GM23338 (cell line): Measurements from ENCODE around the gene RHOBTB3.

Experiments
- CREB1 ChIP-seq: fragments of 250-450 bp; sonication (Bioruptor Pico); IDR thresholded peaks from 2 replicates; pipeline ENCODE4 v1.5.0; 2020; ENCODE audit warnings: low read depth, mild to moderate bottlenecking, moderate library complexity
- CTCF ChIP-seq, 2 experiments: fragments of 200-600 bp in 1 of 2; sonication (generic) in 1 of 2; conservative IDR thresholded peaks; 2 replicates each; pipeline versions ENCODE4 v1.5.1 to v1.6.1; 2016 to 2017; ENCODE audit warnings: antibody characterized with exemption in 2 of 2, low read depth in 2 of 2, mild to moderate bottlenecking in 2 of 2, moderate library complexity in 1 of 2
- EZH2 ChIP-seq: fragments of 200-600 bp; sonication (generic); IDR thresholded peaks from one replicate; pipeline ENCODE4 v1.8.0; 2017; ENCODE audit warnings: antibody characterized with exemption, mild to moderate bottlenecking, low read depth; ENCODE audit not compliant: unreplicated experiment
- EZH2phosphoT487 ChIP-seq: fragments of 200-600 bp; sonication (generic); IDR thresholded peaks from one replicate; pipeline ENCODE4 v1.8.1; 2018; ENCODE audit warnings: antibody characterized with exemption; ENCODE audit not compliant: unreplicated experiment
- JUNB ChIP-seq: IDR thresholded peaks from one replicate; pipeline ENCODE4 v1.6.1; 2016; ENCODE audit warnings: antibody characterized with exemption; ENCODE audit not compliant: unreplicated experiment
- NANOG ChIP-seq: IDR thresholded peaks from 2 replicates; pipeline ENCODE4 v1.6.1; 2016; ENCODE audit warnings: antibody characterized with exemption, borderline replicate concordance
- POLR2AphosphoS5 ChIP-seq: IDR thresholded peaks from 2 replicates; pipeline ENCODE4 v1.6.1; 2016; ENCODE audit warnings: antibody characterized with exemption, low read depth
- ZNF114 ChIP-seq: fragments of 250-450 bp; sonication (Bioruptor Pico); IDR thresholded peaks from 2 replicates; pipeline ENCODE4 v1.5.0; 2020; ENCODE audit warnings: mild to moderate bottlenecking, moderate library complexity
- ZNF331 ChIP-seq: fragments of 250-450 bp; sonication (Bioruptor Pico); IDR thresholded peaks from 2 replicates; pipeline ENCODE4 v1.5.0; 2020; ENCODE audit warnings: low read depth, mild to moderate bottlenecking, moderate library complexity
- ZNF462 ChIP-seq: fragments of 250-450 bp; sonication (Bioruptor Pico); IDR thresholded peaks from 2 replicates; pipeline ENCODE4 v1.5.0; 2020; ENCODE audit warnings: mild to moderate bottlenecking, moderate library complexity
- TF ChIP-seq, protein P1 (sequence below): IDR thresholded peaks from one replicate; pipeline ENCODE4 v1.6.1; 2018; ENCODE audit warnings: antibody characterized with exemption; ENCODE audit not compliant: unreplicated experiment
- TF ChIP-seq, protein P2 (sequence below): IDR thresholded peaks from 2 replicates; pipeline ENCODE4 v1.6.1; 2016; ENCODE audit warnings: antibody characterized with exemption

GRCh38 chr5:95771892-95772291 is 40.8 kb downstream of the RHOBTB3 start:
- TF ChIP-seq CTCF (conservative IDR thresholded peaks at IDR 0.05; ENCODE audit: low read depth in 2 of 2) (no peak), POLR2AphosphoS5 (no peak), ZNF114 (CRISPR knock-in tag) (no peak), EZH2 (no peak), EZH2phosphoT487 (no peak), JUNB (no peak), CREB1 (CRISPR knock-in tag) (no peak), ZNF462 (CRISPR knock-in tag) (no peak), NANOG (no peak), ZNF331 (CRISPR knock-in tag) (no peak)
- TF ChIP-seq, protein P1, sequence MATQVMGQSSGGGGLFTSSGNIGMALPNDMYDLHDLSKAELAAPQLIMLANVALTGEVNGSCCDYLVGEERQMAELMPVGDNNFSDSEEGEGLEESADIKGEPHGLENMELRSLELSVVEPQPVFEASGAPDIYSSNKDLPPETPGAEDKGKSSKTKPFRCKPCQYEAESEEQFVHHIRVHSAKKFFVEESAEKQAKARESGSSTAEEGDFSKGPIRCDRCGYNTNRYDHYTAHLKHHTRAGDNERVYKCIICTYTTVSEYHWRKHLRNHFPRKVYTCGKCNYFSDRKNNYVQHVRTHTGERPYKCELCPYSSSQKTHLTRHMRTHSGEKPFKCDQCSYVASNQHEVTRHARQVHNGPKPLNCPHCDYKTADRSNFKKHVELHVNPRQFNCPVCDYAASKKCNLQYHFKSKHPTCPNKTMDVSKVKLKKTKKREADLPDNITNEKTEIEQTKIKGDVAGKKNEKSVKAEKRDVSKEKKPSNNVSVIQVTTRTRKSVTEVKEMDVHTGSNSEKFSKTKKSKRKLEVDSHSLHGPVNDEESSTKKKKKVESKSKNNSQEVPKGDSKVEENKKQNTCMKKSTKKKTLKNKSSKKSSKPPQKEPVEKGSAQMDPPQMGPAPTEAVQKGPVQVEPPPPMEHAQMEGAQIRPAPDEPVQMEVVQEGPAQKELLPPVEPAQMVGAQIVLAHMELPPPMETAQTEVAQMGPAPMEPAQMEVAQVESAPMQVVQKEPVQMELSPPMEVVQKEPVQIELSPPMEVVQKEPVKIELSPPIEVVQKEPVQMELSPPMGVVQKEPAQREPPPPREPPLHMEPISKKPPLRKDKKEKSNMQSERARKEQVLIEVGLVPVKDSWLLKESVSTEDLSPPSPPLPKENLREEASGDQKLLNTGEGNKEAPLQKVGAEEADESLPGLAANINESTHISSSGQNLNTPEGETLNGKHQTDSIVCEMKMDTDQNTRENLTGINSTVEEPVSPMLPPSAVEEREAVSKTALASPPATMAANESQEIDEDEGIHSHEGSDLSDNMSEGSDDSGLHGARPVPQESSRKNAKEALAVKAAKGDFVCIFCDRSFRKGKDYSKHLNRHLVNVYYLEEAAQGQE, result no peak
- TF ChIP-seq, protein P2, sequence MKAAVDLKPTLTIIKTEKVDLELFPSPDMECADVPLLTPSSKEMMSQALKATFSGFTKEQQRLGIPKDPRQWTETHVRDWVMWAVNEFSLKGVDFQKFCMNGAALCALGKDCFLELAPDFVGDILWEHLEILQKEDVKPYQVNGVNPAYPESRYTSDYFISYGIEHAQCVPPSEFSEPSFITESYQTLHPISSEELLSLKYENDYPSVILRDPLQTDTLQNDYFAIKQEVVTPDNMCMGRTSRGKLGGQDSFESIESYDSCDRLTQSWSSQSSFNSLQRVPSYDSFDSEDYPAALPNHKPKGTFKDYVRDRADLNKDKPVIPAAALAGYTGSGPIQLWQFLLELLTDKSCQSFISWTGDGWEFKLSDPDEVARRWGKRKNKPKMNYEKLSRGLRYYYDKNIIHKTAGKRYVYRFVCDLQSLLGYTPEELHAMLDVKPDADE, result no peak
